ENCODE measurements around the gene GALNT14. TPM values are rescaled to one million over a fixed set of nuclear protein-coding genes. Genes with fewer than 3 reads are reported as not detected.
A peak's percentile ranks its signal among the peaks of the same experiment; 100 is the strongest.

Gene GALNT14
- total and polyA plus RNA-seq, 2 donors (not counting 1 experiment from before 2014, with no cell fraction given) = 0.15 to 0.83 TPM

GRCh38 chr2:30989746-30990145, 148.5 kb downstream of the GALNT14 start:
- Histone ChIP-seq H3K27ac (ENCODE audit: insufficient read depth, low read length) (no peak overlapping the region), H3K36me3 (ENCODE audit: control insufficient read depth, insufficient read depth, low read length) (no peaks in the 10 kb centered on the region), H3K4me1 (ENCODE audit: control insufficient read depth, extremely low read depth, insufficient read depth, low read length) (no peaks in the 10 kb centered on the region), H3K9ac (ENCODE audit: insufficient read depth, low read length) (no peak overlapping the region), H3K79me2 (ENCODE audit: control insufficient read depth, insufficient read depth, low read length) (no peaks in the 10 kb centered on the region), H4K20me1 (ENCODE audit: control insufficient read depth, extremely low read depth, insufficient read depth, low read length) (no peaks in the 10 kb centered on the region), H3K4me3 (replicated peaks in 1 of 4; ENCODE audit: control extremely low read depth in 1 of 4, insufficient read depth in 1 of 4, low read depth in 3 of 4, low read length in 4 of 4) (no peak overlapping the region), H3K9me3 (ENCODE audit: control insufficient read depth, insufficient read depth, low read depth, low read length) (no peaks in the 10 kb centered on the region), H2AFZ (ENCODE audit: low read length) (no peak overlapping the region), H3K4me2 (ENCODE audit: extremely low read depth, insufficient read depth, low read length) (no peak overlapping the region), H3K27me3 (ENCODE audit: control insufficient read depth, insufficient read depth, low read length) (no peaks in the 10 kb centered on the region)
- TF ChIP-seq EZH2 (IDR thresholded peaks at IDR 0.05; ENCODE audit: low read length, missing control alignments) (no peak), CTCF (conservative IDR thresholded peaks at IDR 0.05 in 1 of 2, IDR thresholded peaks at IDR 0.05 in 1 of 2; ENCODE audit: low read depth in 1 of 2, low read length in 2 of 2) (no peak)
- no peak for DNase-seq (ENCODE audit: low read depth in 2 of 2)

DNA sequence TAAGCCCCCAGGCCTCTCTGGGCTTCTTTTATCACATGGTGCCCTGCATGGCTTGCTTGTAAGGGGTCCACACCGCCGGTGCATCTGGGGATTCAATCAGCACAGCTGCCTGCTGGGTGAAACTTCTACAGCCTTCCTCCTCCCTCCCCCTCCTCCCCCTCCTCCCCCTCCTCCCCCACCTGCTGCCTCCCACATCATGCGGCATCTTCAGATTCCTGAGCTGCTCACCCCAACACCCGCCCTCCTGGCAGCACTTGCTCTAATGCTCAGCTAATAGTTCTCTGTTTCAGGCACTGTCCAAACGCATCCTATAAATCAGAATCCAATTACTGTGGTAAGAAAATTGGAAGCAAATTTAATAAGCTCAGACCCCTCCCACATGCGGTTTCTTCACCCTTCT, 150.7 kb downstream of the GALNT14 start:
- no peak overlapping the region for H3K4me3 ChIP-seq (replicated peaks in 1 of 4; ENCODE audit: control extremely low read depth in 1 of 4, insufficient read depth in 1 of 4, low read depth in 3 of 4, low read length in 4 of 4)
- H4K20me1 ChIP-seq (ENCODE audit: control insufficient read depth, extremely low read depth, insufficient read depth, low read length) = no peaks in the 10 kb centered on the region
- no peak overlapping the region for H3K27ac ChIP-seq (ENCODE audit: insufficient read depth, low read length)
- no peaks in the 10 kb centered on the region for H3K27me3 ChIP-seq (ENCODE audit: control insufficient read depth, insufficient read depth, low read length)
- no peak for DNase-seq (ENCODE audit: low read depth in 2 of 2)
- H3K36me3 ChIP-seq (ENCODE audit: control insufficient read depth, insufficient read depth, low read length) = no peaks in the 10 kb centered on the region
- H3K9me3 ChIP-seq (ENCODE audit: control insufficient read depth, insufficient read depth, low read depth, low read length) = no peaks in the 10 kb centered on the region
- H2AFZ ChIP-seq (ENCODE audit: low read length) = no peak overlapping the region
- H3K4me1 ChIP-seq (ENCODE audit: control insufficient read depth, extremely low read depth, insufficient read depth, low read length) = no peaks in the 10 kb centered on the region
- H3K9ac ChIP-seq (ENCODE audit: insufficient read depth, low read length) = no peak overlapping the region
- H3K4me2 ChIP-seq (ENCODE audit: extremely low read depth, insufficient read depth, low read length) = no peak overlapping the region
- no peaks in the 10 kb centered on the region for H3K79me2 ChIP-seq (ENCODE audit: control insufficient read depth, insufficient read depth, low read length)
- TF ChIP-seq EZH2 (IDR thresholded peaks at IDR 0.05; ENCODE audit: low read length, missing control alignments) (no peak), CTCF (conservative IDR thresholded peaks at IDR 0.05 in 1 of 2, IDR thresholded peaks at IDR 0.05 in 1 of 2; ENCODE audit: low read depth in 1 of 2, low read length in 2 of 2) (no peak)

GRCh38 chr2:30986231-30986580, 152.0 kb downstream of the GALNT14 start:
- TF ChIP-seq EZH2 (IDR thresholded peaks at IDR 0.05; ENCODE audit: low read length, missing control alignments) (no peak), CTCF (conservative IDR thresholded peaks at IDR 0.05 in 1 of 2, IDR thresholded peaks at IDR 0.05 in 1 of 2; ENCODE audit: low read depth in 1 of 2, low read length in 2 of 2) (no peak)
- no peaks in the 10 kb centered on the region for H3K4me1 ChIP-seq (ENCODE audit: control insufficient read depth, extremely low read depth, insufficient read depth, low read length)
- no peak overlapping the region for H3K9ac ChIP-seq (ENCODE audit: insufficient read depth, low read length)
- no peaks in the 10 kb centered on the region for H3K36me3 ChIP-seq (ENCODE audit: control insufficient read depth, insufficient read depth, low read length)
- H3K4me2 ChIP-seq (ENCODE audit: extremely low read depth, insufficient read depth, low read length) = no peak overlapping the region
- no peaks in the 10 kb centered on the region for H3K79me2 ChIP-seq (ENCODE audit: control insufficient read depth, insufficient read depth, low read length)
- no peak overlapping the region for H2AFZ ChIP-seq (ENCODE audit: low read length)
- DNase-seq (ENCODE audit: low read depth in 2 of 2) = peak in 1 of 2 donors; percentile 9
- H4K20me1 ChIP-seq (ENCODE audit: control insufficient read depth, extremely low read depth, insufficient read depth, low read length) = no peaks in the 10 kb centered on the region
- H3K4me3 ChIP-seq (replicated peaks in 1 of 4; ENCODE audit: control extremely low read depth in 1 of 4, insufficient read depth in 1 of 4, low read depth in 3 of 4, low read length in 4 of 4) = no peak overlapping the region
- no peaks in the 10 kb centered on the region for H3K9me3 ChIP-seq (ENCODE audit: control insufficient read depth, insufficient read depth, low read depth, low read length)
- no peaks in the 10 kb centered on the region for H3K27me3 ChIP-seq (ENCODE audit: control insufficient read depth, insufficient read depth, low read length)
- H3K27ac ChIP-seq (ENCODE audit: insufficient read depth, low read length) = no peak overlapping the region

Measured in fibroblast of lung (primary cell).